HG03135 (cell line): ENCODE results near the gene CBFA2T3.
"Not testable (repeated sequence)": the region's sequence is repeated elsewhere in the genome, so short reads cannot be mapped to it uniquely, and the experiment has no call there.

Experiments
- ATAC-seq: cut with Tn5 transposase; IDR thresholded peaks from one replicate; pipeline ENCODE4 v1.9.1; 2021; ENCODE audit warnings: mild to moderate bottlenecking, moderate library complexity; ENCODE audit not compliant: unreplicated experiment

Gene CBFA2T3

GRCh38 chr16:88894681-88895300 is 82.2 kb downstream of the CBFA2T3 start:
- ATAC-seq = no peak

- ATAC-seq = not testable (repeated sequence)
These were observed 82.7 kb downstream of the CBFA2T3 start for GRCh38 chr16:88894266-88894665.

- no peak for ATAC-seq
These were observed 83.7 kb downstream of the CBFA2T3 start for GRCh38 chr16:88893127-88893968.

- ATAC-seq = no peak
These were observed 84.9 kb downstream of the CBFA2T3 start for GRCh38 chr16:88892065-88892464.

- ATAC-seq = no peak
These were observed 85.9 kb downstream of the CBFA2T3 start for GRCh38 chr16:88891083-88891482.

- ATAC-seq = not testable (repeated sequence)
These were observed 87.2 kb downstream of the CBFA2T3 start for GRCh38 chr16:88889702-88890352.

GRCh38 chr16:88888461-88889387 is 88.3 kb downstream of the CBFA2T3 start:
- no peak for ATAC-seq

- ATAC-seq = no peak
These were observed 89.0 kb downstream of the CBFA2T3 start for GRCh38 chr16:88888057-88888456.

- ATAC-seq = no peak
These were observed 90.0 kb downstream of the CBFA2T3 start for GRCh38 chr16:88886845-88887521.

- no peak for ATAC-seq
These were observed 90.6 kb downstream of the CBFA2T3 start for GRCh38 chr16:88886420-88886844.

- ATAC-seq = no peak
These were observed 91.2 kb downstream of the CBFA2T3 start for GRCh38 chr16:88885693-88886280.

- no peak for ATAC-seq
These were observed 92.3 kb downstream of the CBFA2T3 start for GRCh38 chr16:88884569-88885271.

GRCh38 chr16:88883946-88884345 is 93.1 kb downstream of the CBFA2T3 start:
- no peak for ATAC-seq

GRCh38 chr16:88883117-88883895 is 93.7 kb downstream of the CBFA2T3 start:
- no peak for ATAC-seq

- no peak for ATAC-seq
These were observed 94.5 kb downstream of the CBFA2T3 start for GRCh38 chr16:88882358-88883030.

- ATAC-seq = no peak
These were observed 95.2 kb downstream of the CBFA2T3 start for GRCh38 chr16:88881675-88882357.

- no peak for ATAC-seq
These were observed 95.9 kb downstream of the CBFA2T3 start for GRCh38 chr16:88881007-88881615.
